ENCODE results near the gene DNTT.

Gene DNTT

GRCh38 chr10:96377816-96378294 lies 73.6 kb downstream of the DNTT start:
- no peak for DNase-seq
- TF ChIP-seq POLR2A (IDR thresholded peaks at IDR 0.05; ENCODE audit: low read length), result no peak
- no peak for TF ChIP-seq GATA1 (IDR thresholded peaks at IDR 0.05; ENCODE audit: low read depth, low read length)

- TF ChIP-seq POLR2A (IDR thresholded peaks at IDR 0.05; ENCODE audit: low read length), result no peak
- no peak for TF ChIP-seq GATA1 (IDR thresholded peaks at IDR 0.05; ENCODE audit: low read depth, low read length)
- no peak for DNase-seq
These were observed 74.5 kb downstream of the DNTT start for GRCh38 chr10:96378741-96379140.

- TF ChIP-seq GATA1 (IDR thresholded peaks at IDR 0.05; ENCODE audit: low read depth, low read length), result no peak
- no peak for TF ChIP-seq POLR2A (IDR thresholded peaks at IDR 0.05; ENCODE audit: low read length)
- no peak for DNase-seq
These were observed 75.5 kb downstream of the DNTT start for GRCh38 chr10:96379758-96380157.

- no peak for TF ChIP-seq POLR2A (IDR thresholded peaks at IDR 0.05; ENCODE audit: low read length)
- TF ChIP-seq GATA1 (IDR thresholded peaks at IDR 0.05; ENCODE audit: low read depth, low read length), result no peak
- no peak for DNase-seq
These were observed 76.6 kb downstream of the DNTT start for GRCh38 chr10:96380821-96381220.

- DNase-seq, result no peak
- TF ChIP-seq POLR2A (IDR thresholded peaks at IDR 0.05; ENCODE audit: low read length) (no peak), GATA1 (IDR thresholded peaks at IDR 0.05; ENCODE audit: low read depth, low read length) (no peak)
These were observed 80.3 kb downstream of the DNTT start for GRCh38 chr10:96384506-96384905.

- DNase-seq, result no peak
- TF ChIP-seq GATA1 (IDR thresholded peaks at IDR 0.05; ENCODE audit: low read depth, low read length), result no peak
- no peak for TF ChIP-seq POLR2A (IDR thresholded peaks at IDR 0.05; ENCODE audit: low read length)
These were observed 82.9 kb downstream of the DNTT start for GRCh38 chr10:96387161-96387560.

DNA sequence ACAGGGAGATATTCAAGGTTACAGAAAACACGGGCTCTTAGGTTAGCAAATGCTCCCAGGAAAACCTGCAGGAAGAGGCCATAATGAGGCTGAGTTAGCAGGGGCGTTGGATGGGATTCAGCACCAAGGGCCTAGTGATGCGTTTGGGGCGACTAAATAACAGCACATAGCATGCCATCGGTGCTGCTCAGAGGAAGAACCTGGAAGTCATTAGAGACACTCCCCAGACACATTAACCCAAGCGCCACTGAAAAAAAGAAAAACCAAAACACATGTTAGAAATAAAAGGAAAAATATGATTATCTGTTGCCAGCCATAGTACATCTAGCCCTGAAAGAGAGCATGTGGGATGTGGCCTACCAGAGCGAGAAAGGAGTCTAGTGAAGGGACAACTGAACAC lies 83.4 kb downstream of the DNTT start:
- TF ChIP-seq POLR2A (IDR thresholded peaks at IDR 0.05; ENCODE audit: low read length) (no peak), GATA1 (IDR thresholded peaks at IDR 0.05; ENCODE audit: low read depth, low read length) (no peak)
- DNase-seq, result no peak
